Frontal cortex (tissue), 4 donors: ENCODE results near the gene DNAH14. TPM values are rescaled to one million over a fixed set of nuclear protein-coding genes. Genes with fewer than 3 reads are reported as not detected.
"Not testable (repeated sequence)": the region's sequence is repeated elsewhere in the genome, so short reads cannot be mapped to it uniquely, and the experiment has no call there.

Experiments used
- DNase-seq, 2 donors: peaks; one replicate each; pipeline ENCODE4 v3.0.0; 2012; ENCODE audit warnings: low spot score in 2 of 2
- FAIRE-seq: peaks from 2 replicates; lab custom pipeline; 2012; peaks lifted over from hg19 to GRCh38; lab: Jason Lieb, UNC
- total RNA-seq: library from RNA; depleted of rRNA; stranded (reverse); fragments of >200 nt; gene quantifications from one replicate; pipeline ENCODE4 v1.2.3, GENCODE V29; 2014
- donor health status: control.
- donor health status: control.
- donor health status: control.

DNAH14 gene
- total RNA-seq, 1 donor from 2014 or later, result 37.5 TPM

GRCh38 chr1:225121095-225121494 is 191.6 kb downstream of the DNAH14 start:
- FAIRE-seq (no peak), DNase-seq (no peak)

- DNase-seq, result no peak
- FAIRE-seq, result no peak
Measured at GRCh38 chr1:225131869-225132268, 202.4 kb downstream of the DNAH14 start.

- DNase-seq (no peak), FAIRE-seq (no peak)
Measured at GRCh38 chr1:225137976-225138375, 208.5 kb downstream of the DNAH14 start.

- no peak for DNase-seq
- FAIRE-seq, result peak; percentile 59
Measured at GRCh38 chr1:225143001-225143400, 213.5 kb downstream of the DNAH14 start.

GRCh38 chr1:225146478-225146877 is 217.0 kb downstream of the DNAH14 start:
- FAIRE-seq, result no peak
- DNase-seq, result no peak

- FAIRE-seq, DNase-seq: not testable (repeated sequence)
Measured at GRCh38 chr1:225147791-225148190, 218.3 kb downstream of the DNAH14 start.

GRCh38 chr1:225152061-225152460 is 222.6 kb downstream of the DNAH14 start:
- DNase-seq, result no peak
- no peak for FAIRE-seq

GRCh38 chr1:225155555-225155954 is 226.1 kb downstream of the DNAH14 start:
- FAIRE-seq (no peak), DNase-seq (no peak)

- DNase-seq, result no peak
- FAIRE-seq, result no peak
Measured at GRCh38 chr1:225156254-225156653, 226.8 kb downstream of the DNAH14 start.

GRCh38 chr1:225158291-225158690 is 228.8 kb downstream of the DNAH14 start:
- FAIRE-seq (no peak), DNase-seq (no peak)

- FAIRE-seq (no peak), DNase-seq (no peak)
Measured at GRCh38 chr1:225159793-225160192, 230.3 kb downstream of the DNAH14 start.

- DNase-seq, FAIRE-seq: not testable (repeated sequence)
Measured at GRCh38 chr1:225177409-225177808, 247.9 kb downstream of the DNAH14 start.

- no peak for DNase-seq
- no peak for FAIRE-seq
Measured at GRCh38 chr1:225179686-225180085, 250.2 kb downstream of the DNAH14 start.

- FAIRE-seq, result no peak
Measured at GRCh38 chr1:225182716-225183115, 253.2 kb downstream of the DNAH14 start.

GRCh38 chr1:225191199-225191753 is 261.8 kb downstream of the DNAH14 start:
- DNase-seq, result no peak
- FAIRE-seq, result no peak

More at GRCh38 chr1:225182716-225183115, 253.2 kb downstream of the DNAH14 start:
- DNase-seq, result no peak

GRCh38 chr1:225201447-225201846 is 272.0 kb downstream of the DNAH14 start:
- no peak for FAIRE-seq
- DNase-seq, result no peak

GRCh38 chr1:225207791-225208190 is 278.3 kb downstream of the DNAH14 start:
- DNase-seq, result no peak
- FAIRE-seq, result no peak

- DNase-seq (no peak), FAIRE-seq (no peak)
Measured at GRCh38 chr1:225209153-225209552, 279.7 kb downstream of the DNAH14 start.

- FAIRE-seq, result not testable (repeated sequence)
Measured at GRCh38 chr1:225210180-225210579, 280.7 kb downstream of the DNAH14 start.

GRCh38 chr1:225211694-225212442 is 282.4 kb downstream of the DNAH14 start:
- not testable (repeated sequence) for FAIRE-seq, DNase-seq

More at GRCh38 chr1:225210180-225210579, 280.7 kb downstream of the DNAH14 start:
- DNase-seq, result not testable (repeated sequence)

GRCh38 chr1:225224287-225224686 is 294.8 kb downstream of the DNAH14 start:
- FAIRE-seq (no peak), DNase-seq (no peak)
